ENCODE results near the gene GABRA4. TPM values are rescaled to one million over a fixed set of nuclear protein-coding genes. Genes with fewer than 3 reads are reported as not detected.

Gene GABRA4
- total RNA-seq = not detected in 2 replicates

DNA sequence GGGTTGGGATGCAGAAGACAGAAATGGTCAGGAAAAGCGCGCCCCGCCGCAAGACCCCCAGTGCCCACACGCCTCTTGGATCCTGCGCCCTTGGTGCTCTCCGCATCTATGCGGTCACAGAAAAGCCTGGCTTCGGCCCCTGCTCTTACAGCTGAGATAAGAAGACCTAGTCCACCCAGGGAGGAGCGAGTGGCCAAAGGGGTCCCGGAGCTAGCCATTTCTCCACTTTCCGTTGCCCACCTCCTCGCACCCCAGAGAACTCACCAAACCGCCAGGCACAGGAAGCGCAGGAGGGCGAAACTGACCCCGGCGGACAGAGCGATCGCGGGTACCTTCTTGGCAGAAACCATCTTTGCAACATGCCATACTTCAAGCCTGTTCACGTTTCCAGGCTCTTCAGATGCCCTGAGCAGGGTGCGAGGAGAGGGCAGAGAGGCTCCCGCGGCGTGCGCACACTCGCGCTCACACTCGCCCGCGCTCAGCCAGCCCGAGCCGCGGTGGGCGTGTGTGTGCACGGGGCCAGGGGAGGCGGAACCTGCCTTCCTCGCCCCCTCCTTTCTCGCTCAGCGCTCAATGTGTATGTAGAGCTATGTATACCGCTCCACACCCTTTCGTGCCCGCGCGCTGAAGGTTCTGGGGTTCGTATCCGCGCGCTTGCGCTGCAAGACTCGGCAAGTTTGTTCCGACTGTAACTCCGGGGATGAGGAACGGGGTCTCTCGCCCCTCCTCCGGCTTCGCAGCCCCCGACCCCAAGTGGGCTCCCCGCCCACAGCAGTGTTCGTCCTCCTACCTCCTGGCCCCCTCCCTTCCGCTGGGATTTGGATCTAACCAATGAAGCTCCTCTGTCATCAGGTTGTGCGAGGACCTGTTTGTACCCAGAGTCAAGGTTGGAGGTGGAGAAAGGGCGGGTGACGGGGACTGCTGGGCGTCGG is at the start of gene GABRA4:
GABRA4 (minus strand) TSS at position 507 of the 932 bp plus-strand sequence; CDS start at position 350, 157 bp downstream.

GRCh38 chr4:47031011-47031678 is 37.8 kb upstream of the GABRA4 start, which contains the start of gene GABRB1:
Gene GABRB1, plus strand, starts transcription at chr4:47031567.

DNA sequence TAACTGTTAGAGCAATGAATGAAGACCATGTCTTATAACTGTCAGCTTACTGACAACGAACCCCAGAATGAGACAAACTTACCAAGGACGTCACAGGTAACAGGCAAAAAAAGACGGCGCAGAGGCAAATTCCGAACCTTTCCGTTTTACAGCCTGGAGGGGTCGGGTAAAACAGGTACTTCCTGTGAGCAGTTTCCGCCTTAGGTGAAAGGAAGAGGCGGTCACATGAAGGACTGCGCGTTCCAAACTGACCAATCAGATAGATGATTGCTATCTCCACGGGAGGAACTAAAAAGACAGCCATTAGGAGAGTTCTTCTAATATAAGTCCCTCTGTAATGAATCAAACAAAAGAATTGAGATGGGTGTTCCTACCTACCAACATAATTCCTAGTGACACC is 84.3 kb downstream of the GABRA4 start, which contains the start of gene COX7B2:
COX7B2 (minus strand) TSS at position 168 of the 400 bp plus-strand sequence. CDS start 174,053 bp downstream, outside the sequence.

Other genes with a start within 250 kb of the GABRA4 start
- gene COX7B2, start 84.3 kb downstream of the GABRA4 start, total RNA-seq = not detected in 2 replicates
- 2.0 and 2.9 TPM in 2 replicates for gene GABRB1, start 38.0 kb upstream of the GABRA4 start, total RNA-seq